Omental fat pad (tissue), 4 donors: ENCODE results near the gene CYFIP1. TPM values are rescaled to one million over a fixed set of nuclear protein-coding genes. Genes with fewer than 3 reads are reported as not detected.

Experiments used
- ATAC-seq: fragments of 150-250 bp; one replicate; pipeline ENCODE4 v1.9.1; 2016; ENCODE audit warnings: mild to moderate bottlenecking, moderate library complexity; ENCODE audit not compliant: low FRiP score
- DNase-seq: peaks from one replicate; pipeline ENCODE4 v3.0.0-alpha.2; 2019; ENCODE audit warnings: low spot score
- CTCF ChIP-seq, 3 donors: fragments of 450-650 bp; IDR thresholded peaks; one replicate each; pipeline ENCODE4 v1.5.1; 2016 to 2017; ENCODE audit warnings: antibody characterized with exemption in 3 of 3, mild to moderate bottlenecking in 3 of 3, moderate library complexity in 2 of 3
- total RNA-seq, 4 donors: library from RNA; depleted of rRNA; stranded (reverse); fragments of >200 nt; gene quantifications; one replicate each; pipeline ENCODE4 v1.1.0, GENCODE V29; 2016

The CYFIP1 gene
- total RNA-seq, 4 donors from 2014 or later: 86.4 to 129 (median 97.5) TPM

- ATAC-seq: no peak
- no peak for DNase-seq
- TF ChIP-seq CTCF (IDR thresholded peaks at IDR 0.05): no peak
Measured at GRCh38 chr15:22844421-22845288, 135.5 kb downstream of the CYFIP1 start.

GRCh38 chr15:22839046-22839695, 141.0 kb downstream of the CYFIP1 start:
- ATAC-seq (no peak), DNase-seq (no peak)
- TF ChIP-seq CTCF (IDR thresholded peaks at IDR 0.05): no peak

- no peak for TF ChIP-seq CTCF (IDR thresholded peaks at IDR 0.05)
- peak; percentile 90 for DNase-seq
- ATAC-seq: peak; percentile 100
Measured at GRCh38 chr15:22838292-22839042, 141.7 kb downstream of the CYFIP1 start, which contains the start of gene NIPA2. Gene NIPA2 (plus strand): TSS chr15:22838666. CDS start chr15:22851732, 13,066 bp downstream.

GRCh38 chr15:22831473-22831872, 148.7 kb downstream of the CYFIP1 start:
- no peak for TF ChIP-seq CTCF (IDR thresholded peaks at IDR 0.05)
- DNase-seq (no peak), ATAC-seq (no peak)

- DNase-seq: no peak
- no peak for ATAC-seq
- no peak for TF ChIP-seq CTCF (IDR thresholded peaks at IDR 0.05)
Measured at GRCh38 chr15:22827125-22827524, 153.0 kb downstream of the CYFIP1 start.

GRCh38 chr15:22823495-22824128, 156.6 kb downstream of the CYFIP1 start:
- no peak for DNase-seq
- ATAC-seq: no peak
- TF ChIP-seq CTCF (IDR thresholded peaks at IDR 0.05): no peak
